Transverse colon (tissue), 4 donors: ENCODE results near the gene ERC2. TPM values are rescaled to one million over a fixed set of nuclear protein-coding genes. Genes with fewer than 3 reads are reported as not detected.

Experiments used
- DNase-seq: peaks from one replicate; pipeline ENCODE4 v3.0.0-alpha.2; 2019
- H3K27ac ChIP-seq, 4 donors: fragments of 200-600 bp; sonication (generic); 2 replicates each; pipeline ENCODE4 v1.5.1; 2016 to 2018; ENCODE audit warnings: inconsistent platforms in 4 of 4
- H3K27me3 ChIP-seq: fragments of 200-600 bp; sonication (generic); 2 replicates; pipeline ENCODE4 v1.5.1; 2017; ENCODE audit warnings: inconsistent platforms
- H3K36me3 ChIP-seq, 4 donors: fragments of 200-600 bp; sonication (generic); 2 replicates each; pipeline ENCODE4 v1.5.1; 2017 to 2019; ENCODE audit warnings: inconsistent platforms in 4 of 4
- H3K4me1 ChIP-seq, 4 donors: fragments of 200-600 bp; sonication (generic); 2 replicates each; pipeline ENCODE4 v1.5.1; 2017 to 2020; ENCODE audit warnings: inconsistent platforms in 4 of 4
- H3K4me3 ChIP-seq, 4 donors: fragments of 200-600 bp; sonication (generic); 1 replicate in 1 of 4; 2 replicates in 3 of 4; pipeline versions ENCODE4 v1.5.1 to v1.6.1; 2017 to 2019; ENCODE audit warnings: inconsistent platforms in 4 of 4
- H3K9me3 ChIP-seq, 2 donors: fragments of 200-600 bp; sonication (generic); 2 replicates each; pipeline ENCODE4 v1.5.1; 2017 to 2019; ENCODE audit warnings: inconsistent platforms in 2 of 2
- CTCF ChIP-seq, 5 experiments: fragments of 200-600 bp in 3 of 5; fragments of 450-650 bp in 2 of 5; sonication (generic) in 3 of 5; IDR thresholded peaks; 1 replicate in 2 of 5; 2 replicates in 3 of 5; pipeline ENCODE4 v1.5.1; 2016 to 2017; ENCODE audit warnings: antibody characterized with exemption in 5 of 5, inconsistent platforms in 3 of 5, mild to moderate bottlenecking in 2 of 5, moderate library complexity in 1 of 5
- EP300 ChIP-seq: sonication (generic); formaldehyde crosslinking; IDR thresholded peaks from one replicate; pipeline ENCODE4 v1.6.1; 2017; ENCODE audit warnings: antibody characterized with exemption, low read depth
- POLR2A ChIP-seq: fragments of 450-650 bp; IDR thresholded peaks from one replicate; pipeline ENCODE4 v1.6.1; 2016; ENCODE audit warnings: antibody characterized with exemption, mild to moderate bottlenecking, moderate library complexity
- POLR2AphosphoS5 ChIP-seq, 3 donors: sonication (generic); formaldehyde crosslinking; IDR thresholded peaks; one replicate each; pipeline ENCODE4 v1.6.1; 2016; ENCODE audit warnings: antibody characterized with exemption in 3 of 3
- WGBS, 2 donors: methylation state at CpG; one replicate each; pipeline ENCODE4 v1.1.5; 2018; ENCODE audit warnings: low coverage in 1 of 2; 5-methylcytosine and 5-hydroxymethylcytosine counted together
- in situ Hi-C, 4 donors: fragments of 200-750 bp; cut with MboI; loops; one replicate each; pipeline versions ENCODE4 v1.15.0 to v1.15.1; 2017; ENCODE audit warnings: low sequenced_read_pairs in 3 of 4, low pct_ligation_motif_present in 1 of 4, low pct_unique_long_range_greater_than_20kb in 1 of 4
- intact Hi-C: fragments of 100-400 bp; cut with DNase I; formaldehyde crosslinking; loops from one replicate; pipeline ENCODE4 v1.15.1; 2023; ENCODE audit warnings: low total_unique reads
- total RNA-seq, 4 donors: library from RNA; depleted of rRNA; stranded (reverse); fragments of >200 nt; gene quantifications; one replicate each; pipeline ENCODE4 v1.1.0, GENCODE V29; 2016

The ERC2 gene
- total RNA-seq, 4 donors from 2014 or later, result 0.41 to 1.3 TPM; not detected in 2

GRCh38 chr3:55813268-55814097 is 654.8 kb downstream of the ERC2 start:
- 61 to 80% methylated on average over 1 to 3 of the region's 3 CpGs for WGBS, 2 donors
- no peak for DNase-seq
- in situ Hi-C loops (no loop called here), intact Hi-C loops (no loop called here)
- Histone ChIP-seq H3K9me3 (no peaks in the 10 kb centered on the region), H3K36me3 (no peaks in the 10 kb centered on the region), H3K4me1 (no peaks in the 10 kb centered on the region), H3K27ac (no peak overlapping the region), H3K4me3 (no peak overlapping the region), H3K27me3 (no peaks in the 10 kb centered on the region)
- TF ChIP-seq EP300, result no peak
- no peak for TF ChIP-seq CTCF (IDR thresholded peaks at IDR 0.05)
- TF ChIP-seq POLR2AphosphoS5 (IDR thresholded peaks at IDR 0.05), result no peak
- no peak for TF ChIP-seq POLR2A

- no peak for DNase-seq
Observed at GRCh38 chr3:55812394-55813013, 655.8 kb downstream of the ERC2 start.

GRCh38 chr3:55807210-55807609 is 661.1 kb downstream of the ERC2 start:
- intact Hi-C loops (no loop called here), in situ Hi-C loops (no loop called here)
- Histone ChIP-seq H3K36me3 (no peaks in the 10 kb centered on the region), H3K9me3 (no peaks in the 10 kb centered on the region), H3K27me3 (no peaks in the 10 kb centered on the region), H3K4me3 (no peak overlapping the region), H3K27ac (no peak overlapping the region), H3K4me1 (no peaks in the 10 kb centered on the region)
- whole genome bisulfite sequencing, 2 donors, result 89 to 92% methylated on average over 1 of the region's 1 CpG
- DNase-seq, result no peak
- TF ChIP-seq POLR2AphosphoS5 (IDR thresholded peaks at IDR 0.05), result no peak

More at GRCh38 chr3:55812394-55813013, 655.8 kb downstream of the ERC2 start:
- intact Hi-C loops, result no loop called here
- TF ChIP-seq POLR2AphosphoS5 (IDR thresholded peaks at IDR 0.05) (no peak), CTCF (IDR thresholded peaks at IDR 0.05) (no peak), POLR2A (no peak), EP300 (no peak)
- Histone ChIP-seq H3K4me1 (no peaks in the 10 kb centered on the region), H3K27ac (no peak overlapping the region), H3K27me3 (no peaks in the 10 kb centered on the region), H3K36me3 (no peaks in the 10 kb centered on the region), H3K9me3 (no peaks in the 10 kb centered on the region), H3K4me3 (no peak overlapping the region)
- in situ Hi-C loops, result no loop called here
- 72 to 77% methylated on average over 4 to 5 of the region's 5 CpGs for WGBS, 2 donors

- intact Hi-C loops (no loop called here), in situ Hi-C loops (no loop called here)
- H3K36me3 ChIP-seq, result no peaks in the 10 kb centered on the region
- no peaks in the 10 kb centered on the region for H3K27me3 ChIP-seq
- H3K4me3 ChIP-seq, result no peak overlapping the region
- DNase-seq, result no peak
- H3K9me3 ChIP-seq, result no peaks in the 10 kb centered on the region
- TF ChIP-seq CTCF (IDR thresholded peaks at IDR 0.05) (no peak), POLR2A (no peak), EP300 (no peak), POLR2AphosphoS5 (IDR thresholded peaks at IDR 0.05) (no peak)
- H3K27ac ChIP-seq, result no peak overlapping the region
- no peaks in the 10 kb centered on the region for H3K4me1 ChIP-seq
- 77% methylated on average over 2 of the region's 2 CpGs; no CpG with 5 or more reads in 1 of the 2 donors for WGBS, 2 donors
Observed at GRCh38 chr3:55805169-55805568, 663.1 kb downstream of the ERC2 start.
